H1 (cell line): ENCODE data around the gene VRK3. TPM values are rescaled to one million over a fixed set of nuclear protein-coding genes. Genes with fewer than 3 reads are reported as not detected.
A peak's percentile ranks its signal among the peaks of the same experiment; 100 is the strongest.

Experiments used
- CTCF ChIA-PET: fragments of 300-600 bp; sonication (Branson Sonifier 250); formaldehyde crosslinking; loops from one replicate; lab custom pipeline; 2021; ENCODE audit not compliant: partially characterized antibody; lab: Charles Lee
- POLR2A ChIA-PET: fragments of 300-600 bp; sonication (Branson Sonifier 250); formaldehyde crosslinking; loops from one replicate; lab custom pipeline; 2021; ENCODE audit warnings: inconsistent platforms; ENCODE audit not compliant: partially characterized antibody; lab: Charles Lee
- DNase-seq, 2 experiments: peaks; one replicate each; pipeline versions ENCODE4 v3.0.0 to v3.0.0-alpha.2; 2010 to 2022; ENCODE audit warnings: low spot score in 2 of 2, low read depth in 1 of 2, mixed read lengths in 1 of 2
- FAIRE-seq: peaks from 2 replicates; lab custom pipeline; 2011; peaks lifted over from hg19 to GRCh38; lab: Jason Lieb, UNC
- H2AFZ ChIP-seq: 2 replicates; pipeline ENCODE4 v1.8.1; 2012; ENCODE audit warnings: low read length, inconsistent platforms
- H2AK5ac ChIP-seq: 2 replicates; pipeline ENCODE4 v1.6.1; 2013; ENCODE audit warnings: low read depth, low read length
- H2BK120ac ChIP-seq: replicated peaks from 2 replicates; pipeline ENCODE3; 2013; ENCODE audit warnings: low read depth, low read length, inconsistent platforms
- H2BK12ac ChIP-seq: 2 replicates; pipeline ENCODE4 v1.6.1; 2013; ENCODE audit warnings: low read depth, low read length
- H2BK15ac ChIP-seq: 2 replicates; pipeline ENCODE4 v1.6.1; 2013; ENCODE audit warnings: low read length
- H2BK20ac ChIP-seq: 2 replicates; pipeline ENCODE4 v1.6.1; 2013; ENCODE audit warnings: low read length
- H2BK5ac ChIP-seq: 2 replicates; pipeline ENCODE4 v1.6.1; 2013; ENCODE audit warnings: low read depth, low read length
- H3K14ac ChIP-seq: 2 replicates; pipeline ENCODE4 v1.6.1; 2013; ENCODE audit warnings: inconsistent platforms; ENCODE audit not compliant: insufficient read length
- H3K18ac ChIP-seq: 2 replicates; pipeline ENCODE4 v1.6.1; 2013; ENCODE audit warnings: low read length; ENCODE audit errors: extremely low read depth
- H3K23ac ChIP-seq: 2 replicates; pipeline ENCODE4 v1.6.1; 2013; ENCODE audit warnings: inconsistent platforms; ENCODE audit not compliant: insufficient read length
- H3K23me2 ChIP-seq: 2 replicates; pipeline ENCODE4 v1.6.1; 2013; ENCODE audit warnings: low read depth, low read length
- H3K27ac ChIP-seq: 2 replicates; pipeline ENCODE4 v1.6.1; 2011; ENCODE audit warnings: low read depth, low read length, inconsistent platforms
- H3K27me3 ChIP-seq, 4 experiments: replicated peaks in 1 of 4; 1 replicate in 1 of 4; 2 replicates in 3 of 4; pipeline versions ENCODE4 v1.6.1 to v1.8.1; 2011 to 2013; ENCODE audit warnings: low read length in 3 of 4, mild to moderate bottlenecking in 3 of 4, inconsistent platforms in 2 of 4, mixed read lengths in 2 of 4, moderate library complexity in 1 of 4; ENCODE audit not compliant: control insufficient read depth in 3 of 4, insufficient read depth in 3 of 4; ENCODE audit errors: extremely low read depth in 1 of 4
- H3K36me3 ChIP-seq, 4 experiments: 2 replicates each; pipeline versions ENCODE4 v1.6.1 to v1.8.1; 2011 to 2013; ENCODE audit warnings: mild to moderate bottlenecking in 4 of 4, low read length in 3 of 4, moderate library complexity in 2 of 4, control low read depth in 1 of 4, inconsistent platforms in 1 of 4; ENCODE audit not compliant: insufficient read depth in 4 of 4, control insufficient read depth in 2 of 4
- H3K4ac ChIP-seq: replicated peaks from 2 replicates; pipeline ENCODE3; 2013; ENCODE audit warnings: low read length, low read depth, mixed read lengths, inconsistent platforms; ENCODE audit not compliant: insufficient read length
- H3K4me1 ChIP-seq, 4 experiments: replicated peaks in 1 of 4; 1 replicate in 1 of 4; 2 replicates in 3 of 4; pipeline versions ENCODE4 v1.6.1 to v1.8.1; 2011 to 2013; ENCODE audit warnings: low read length in 3 of 4, inconsistent platforms in 2 of 4, mixed read lengths in 1 of 4; ENCODE audit not compliant: insufficient read depth in 4 of 4, control insufficient read depth in 3 of 4
- H3K4me2 ChIP-seq, 2 experiments: 2 replicates each; pipeline versions ENCODE4 v1.6.1 to v1.8.1; 2011 to 2013; ENCODE audit warnings: low read depth in 2 of 2, low read length in 2 of 2, control low read depth in 1 of 2, inconsistent platforms in 1 of 2, mild to moderate bottlenecking in 1 of 2; ENCODE audit not compliant: insufficient read depth in 1 of 2
- H3K4me3 ChIP-seq, 4 experiments: fragments of 200-600, 300-600 bp in 1 of 4; sonication (generic), shearing (Covaris generic), sonication (Bioruptor Twin) in 1 of 4; 2 replicates each; pipeline versions ENCODE4 v1.5.1 to v1.8.1; 2011 to 2016; ENCODE audit warnings: low read length in 4 of 4, low read depth in 3 of 4, control low read depth in 2 of 4, inconsistent platforms in 2 of 4, mild to moderate bottlenecking in 2 of 4, mixed read lengths in 1 of 4, moderate library complexity in 1 of 4; ENCODE audit not compliant: insufficient read depth in 2 of 4; ENCODE audit errors: extremely low read depth in 1 of 4
- H3K56ac ChIP-seq: replicated peaks from 2 replicates; pipeline ENCODE3; 2013; ENCODE audit warnings: low read depth, mild to moderate bottlenecking, mixed read lengths, low read length, inconsistent platforms; ENCODE audit not compliant: insufficient read length
- H3K79me1 ChIP-seq: 2 replicates; pipeline ENCODE4 v1.6.1; 2013; ENCODE audit warnings: low read depth, low read length, control low read depth
- H3K79me2 ChIP-seq, 2 experiments: 2 replicates each; pipeline versions ENCODE4 v1.6.1 to v1.8.1; 2012 to 2013; ENCODE audit warnings: low read length in 2 of 2, mild to moderate bottlenecking in 2 of 2, inconsistent platforms in 1 of 2; ENCODE audit not compliant: insufficient read depth in 2 of 2, control insufficient read depth in 1 of 2
- H3K9ac ChIP-seq, 4 experiments: replicated peaks in 1 of 4; 1 replicate in 1 of 4; 2 replicates in 3 of 4; pipeline versions ENCODE4 v1.6.1 to v1.8.1; 2011 to 2013; ENCODE audit warnings: low read depth in 3 of 4, low read length in 3 of 4, control low read depth in 2 of 4, mild to moderate bottlenecking in 2 of 4, moderate library complexity in 2 of 4, inconsistent platforms in 1 of 4; ENCODE audit errors: extremely low read depth in 1 of 4
- H3K9me3 ChIP-seq, 2 experiments: 2 replicates each; pipeline versions ENCODE4 v1.6.1 to v1.8.1; 2012 to 2013; ENCODE audit warnings: mild to moderate bottlenecking in 2 of 2, moderate library complexity in 2 of 2, control low read depth in 1 of 2, inconsistent platforms in 1 of 2, low read depth in 1 of 2, low read length in 1 of 2, mixed read lengths in 1 of 2; ENCODE audit not compliant: insufficient read depth in 2 of 2
- H4K20me1 ChIP-seq, 2 experiments: replicated peaks in 1 of 2; 2 replicates each; pipeline versions ENCODE3 to v1.8.1; 2011 to 2013; ENCODE audit warnings: inconsistent platforms in 2 of 2, low read length in 2 of 2, mild to moderate bottlenecking in 1 of 2; ENCODE audit not compliant: insufficient read depth in 2 of 2, control insufficient read depth in 1 of 2
- H4K5ac ChIP-seq: 2 replicates; pipeline ENCODE4 v1.6.1; 2013; ENCODE audit warnings: low read length, low read depth, mixed read lengths, inconsistent platforms; ENCODE audit not compliant: insufficient read length
- H4K8ac ChIP-seq: 2 replicates; pipeline ENCODE4 v1.8.0; 2013; ENCODE audit warnings: mild to moderate bottlenecking, moderate library complexity, low read length, inconsistent platforms; ENCODE audit not compliant: insufficient read depth; ENCODE audit errors: extremely low read depth
- H4K91ac ChIP-seq: replicated peaks from 2 replicates; pipeline ENCODE3; 2013; ENCODE audit warnings: low read length, mixed read lengths, inconsistent platforms; ENCODE audit not compliant: insufficient read length
- CBX5 ChIP-seq: fragments of 300-800, 300-1000 bp; sonication (generic); IDR thresholded peaks from 2 replicates; pipeline ENCODE4 v1.7.1; 2016; ENCODE audit warnings: antibody characterized with exemption, low read length, low read depth
- GTF2F1 ChIP-seq: IDR thresholded peaks from 2 replicates; pipeline ENCODE4 v1.6.1; 2012; ENCODE audit warnings: low read depth, low read length, improper control_type of control experiment, borderline replicate concordance
- SP1 ChIP-seq: IDR thresholded peaks from 2 replicates; pipeline ENCODE4 v1.6.1; 2011; ENCODE audit warnings: low read depth, low read length
- YY1 ChIP-seq: IDR thresholded peaks from 2 replicates; pipeline ENCODE4 v1.6.1; 2011; ENCODE audit warnings: low read depth, mild to moderate bottlenecking, low read length
- ZNF274 ChIP-seq: IDR thresholded peaks from 2 replicates; pipeline ENCODE4 v1.7.0; 2012; ENCODE audit warnings: low read length, borderline replicate concordance; ENCODE audit errors: extremely low read depth
- WGBS, 2 experiments: shearing (Covaris generic) in 1 of 2; methylation state at CpG; one replicate each; pipeline versions ENCODE4 v1.1.6 to v1.1.7; 2013 to 2015; ENCODE audit warnings: low lambda C conversion rate in 2 of 2, mixed read lengths in 2 of 2, inconsistent platforms in 1 of 2, low coverage in 1 of 2, missing lambda C conversion rate in 1 of 2; ENCODE audit not compliant: insufficient replicate concordance in 2 of 2, insufficient coverage in 1 of 2, insufficient read length in 1 of 2; ENCODE audit errors: extremely low coverage in 1 of 2, missing lambda C conversion rate in 1 of 2; 5-methylcytosine and 5-hydroxymethylcytosine counted together
- polyA plus RNA-seq, 7 experiments: library from polyadenylated mRNA; depleted of rRNA in 3 of 7; stranded (reverse) in 5 of 7; unstranded in 2 of 7; fragments of >200 nt in 5 of 7; fragments of 200-250 nt in 2 of 7; gene quantifications; 1 replicate in 5 of 7; 2 replicates in 1 of 7; 4 replicates in 1 of 7; pipeline versions ENCODE4 v1.2.1 to v1.2.3, GENCODE V29; 2011 to 2013; ENCODE audit warnings: missing spikeins in 2 of 7, mixed read lengths in 2 of 7
- total RNA-seq: library from RNA; stranded (reverse); fragmentation: NEBNext Ultra II Directional; extraction: Animal tissue kit (Norgen Biotek cat#: 25700); gene quantifications from 2 replicates; pipeline ENCODE4 v1.2.1, GENCODE V29; 2021

Gene VRK3
- total and polyA plus RNA-seq, 2 of the 8 experiments (the other 6 are each of a cell fraction or from before 2014, with no cell fraction given), result 21.3 to 36.1 TPM

GRCh38 chr19:49954092-49954829 lies 70.9 kb downstream of the VRK3 start:
- H2AK5ac ChIP-seq, result no peak overlapping the region
- H4K91ac ChIP-seq, result no peak overlapping the region
- H4K5ac ChIP-seq, result no peak overlapping the region
- H3K23ac ChIP-seq, result no peak overlapping the region
- no peak overlapping the region for H3K9ac ChIP-seq
- H3K36me3 ChIP-seq, result no peaks in the 10 kb centered on the region
- 0 out of 2 replicates have a peak overlapping the region, but pooled peaks have one; percentile 20 for H3K18ac ChIP-seq
- DNase-seq (no peak), FAIRE-seq (no peak)
- no peak overlapping the region for H2AFZ ChIP-seq
- no peak overlapping the region for H2BK5ac ChIP-seq
- H2BK120ac ChIP-seq, result no peak overlapping the region
- no peaks in the 10 kb centered on the region for H3K79me1 ChIP-seq
- no peak overlapping the region for H2BK15ac ChIP-seq
- WGBS, 2 experiments, result 77% methylated on average over 12 of the region's 12 CpGs; no CpG with 5 or more reads in 1 of the 2 experiments
- no peak overlapping the region for H3K4ac ChIP-seq
- H2BK20ac ChIP-seq, result no peak overlapping the region
- CTCF ChIA-PET, result interaction anchor here (0.5 to 7.3 kb wide), 10 partner anchors 14 to 92 kb away, joined by 3 to 69 read pairs (median 5); no protein-coding TSS in a partner anchor
- no peak overlapping the region for H3K27ac ChIP-seq
- H4K20me1 ChIP-seq, result peaks cover 0 to 1% of the 10 kb centered on the region in 2 experiments
- no peak overlapping the region for H2BK12ac ChIP-seq
- H3K4me1 ChIP-seq, result peaks cover 0 to 17% (median 9%) of the 10 kb centered on the region in 4 experiments; a peak in 6 of 7 replicates
- no peaks in the 10 kb centered on the region for H3K23me2 ChIP-seq
- H3K79me2 ChIP-seq, result no peaks in the 10 kb centered on the region
- no peak overlapping the region for H4K8ac ChIP-seq
- H3K14ac ChIP-seq, result no peak overlapping the region
- H3K56ac ChIP-seq, result no peak overlapping the region
- POLR2A ChIA-PET, result interaction anchor here (1.0 to 2.1 kb wide), 3 partner anchors 11 to 25 kb away, joined by 4 to 10 read pairs (median 4); partner anchors contain the start of genes ATF5 and NUP62
- H3K4me3 ChIP-seq, result no peak overlapping the region
- H3K27me3 ChIP-seq, result no peaks in the 10 kb centered on the region
- H3K9me3 ChIP-seq, result peaks cover 0 to 3% of the 10 kb centered on the region in 2 experiments; a peak in 1 of 4 replicates
- peak overlapping the region; percentile 2 to 39; a peak in 2 of 4 replicates for H3K4me2 ChIP-seq
- TF ChIP-seq SP1 (no peak), CBX5 (no peak), GTF2F1 (no peak), YY1 (no peak), ZNF274 (no peak)
